Measurements from ENCODE around the gene COX19.

DNA sequence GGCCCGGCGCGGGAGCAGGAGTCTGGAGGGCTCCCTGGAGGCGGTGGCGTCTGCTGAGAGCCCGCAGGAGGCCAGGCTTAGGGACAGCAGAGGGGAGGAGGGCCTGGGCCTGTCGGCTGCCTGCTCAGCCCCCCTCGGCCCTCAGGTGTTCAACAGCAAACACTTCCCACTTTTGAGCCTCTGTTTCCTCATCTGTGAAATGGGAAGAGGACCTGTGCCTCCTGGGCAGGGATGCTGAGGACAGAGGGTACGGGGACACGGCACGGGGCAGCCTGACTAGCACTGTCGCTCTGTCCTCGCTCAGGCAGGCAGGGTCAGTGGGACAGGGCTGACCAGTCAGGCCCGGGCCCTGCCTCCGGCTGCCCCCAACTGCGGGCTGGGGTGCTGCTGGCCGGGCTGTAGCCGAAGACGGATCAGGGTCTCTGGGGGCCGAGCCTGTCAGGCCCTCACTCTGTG lies 8.3 kb upstream of the COX19 start:
- no peak for TF ChIP-seq POLR2AphosphoS5 (IDR thresholded peaks at IDR 0.05)
- TF ChIP-seq, protein P1, sequence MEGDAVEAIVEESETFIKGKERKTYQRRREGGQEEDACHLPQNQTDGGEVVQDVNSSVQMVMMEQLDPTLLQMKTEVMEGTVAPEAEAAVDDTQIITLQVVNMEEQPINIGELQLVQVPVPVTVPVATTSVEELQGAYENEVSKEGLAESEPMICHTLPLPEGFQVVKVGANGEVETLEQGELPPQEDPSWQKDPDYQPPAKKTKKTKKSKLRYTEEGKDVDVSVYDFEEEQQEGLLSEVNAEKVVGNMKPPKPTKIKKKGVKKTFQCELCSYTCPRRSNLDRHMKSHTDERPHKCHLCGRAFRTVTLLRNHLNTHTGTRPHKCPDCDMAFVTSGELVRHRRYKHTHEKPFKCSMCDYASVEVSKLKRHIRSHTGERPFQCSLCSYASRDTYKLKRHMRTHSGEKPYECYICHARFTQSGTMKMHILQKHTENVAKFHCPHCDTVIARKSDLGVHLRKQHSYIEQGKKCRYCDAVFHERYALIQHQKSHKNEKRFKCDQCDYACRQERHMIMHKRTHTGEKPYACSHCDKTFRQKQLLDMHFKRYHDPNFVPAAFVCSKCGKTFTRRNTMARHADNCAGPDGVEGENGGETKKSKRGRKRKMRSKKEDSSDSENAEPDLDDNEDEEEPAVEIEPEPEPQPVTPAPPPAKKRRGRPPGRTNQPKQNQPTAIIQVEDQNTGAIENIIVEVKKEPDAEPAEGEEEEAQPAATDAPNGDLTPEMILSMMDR (IDR thresholded peaks at IDR 0.05) = no peak
- no peak for TF ChIP-seq POLR2A (IDR thresholded peaks at IDR 0.05)
- no peak for TF ChIP-seq EP300 (IDR thresholded peaks at IDR 0.05)
